UCSD-AML1 (cell line): ENCODE data around the gene ACTA1.
"Not testable (repeated sequence)": the region's sequence is repeated elsewhere in the genome, so short reads cannot be mapped to it uniquely, and the experiment has no call there.

Experiments used
- DNase-seq: peaks from one replicate; lab custom pipeline; 2025; ENCODE audit not compliant: unreplicated experiment; lab: John Stamatoyannopoulos, UW

Gene ACTA1

GRCh38 chr1:229434005-229434640 lies at the start of gene ACTA1:
Gene ACTA1, minus strand, starts transcription at chr1:229434094. Its CDS starts 979 bp downstream, at chr1:229433115.
- DNase-seq = no peak

GRCh38 chr1:229482511-229482910 lies 48.6 kb upstream of the ACTA1 start:
- no peak for DNase-seq

- no peak for DNase-seq
These were observed 46.6 kb upstream of the ACTA1 start for GRCh38 chr1:229480495-229480894.

- DNase-seq = no peak
These were observed 45.9 kb upstream of the ACTA1 start for GRCh38 chr1:229479660-229480399.

- no peak for DNase-seq
These were observed 45.0 kb upstream of the ACTA1 start for GRCh38 chr1:229478852-229479251.

GRCh38 chr1:229475859-229476258 lies 42.0 kb upstream of the ACTA1 start:
- DNase-seq = not testable (repeated sequence)

GRCh38 chr1:229474509-229474908 lies 40.6 kb upstream of the ACTA1 start:
- DNase-seq = no peak

GRCh38 chr1:229471175-229471574 lies 37.3 kb upstream of the ACTA1 start:
- no peak for DNase-seq

- DNase-seq = no peak
These were observed 36.6 kb upstream of the ACTA1 start for GRCh38 chr1:229470406-229471043.

- no peak for DNase-seq
These were observed 33.0 kb upstream of the ACTA1 start for GRCh38 chr1:229466887-229467286.

- DNase-seq = no peak
These were observed 30.8 kb upstream of the ACTA1 start for GRCh38 chr1:229464672-229465071.

- DNase-seq = no peak
These were observed 27.3 kb upstream of the ACTA1 start for GRCh38 chr1:229461032-229461668.

GRCh38 chr1:229459815-229460214 lies 25.9 kb upstream of the ACTA1 start:
- DNase-seq = no peak

GRCh38 chr1:229457436-229457835 lies 23.5 kb upstream of the ACTA1 start:
- DNase-seq = no peak

GRCh38 chr1:229456016-229456415 lies 22.1 kb upstream of the ACTA1 start:
- no peak for DNase-seq

GRCh38 chr1:229454056-229454455 lies 20.2 kb upstream of the ACTA1 start:
- no peak for DNase-seq

GRCh38 chr1:229452956-229453801 lies 19.3 kb upstream of the ACTA1 start:
- DNase-seq = no peak

GRCh38 chr1:229448845-229449244 lies 15.0 kb upstream of the ACTA1 start:
- no peak for DNase-seq

GRCh38 chr1:229448354-229448753 lies 14.5 kb upstream of the ACTA1 start:
- no peak for DNase-seq

- no peak for DNase-seq
These were observed 13.9 kb upstream of the ACTA1 start for GRCh38 chr1:229447809-229448252.

- DNase-seq = no peak
These were observed 11.9 kb upstream of the ACTA1 start for GRCh38 chr1:229445828-229446227.
